Left forelimb (tissue), 1 donor: Measurements from ENCODE around the gene GP9.

Experiments used
- DNase-seq: peaks from one replicate; pipeline ENCODE4 v3.0.0-alpha.2; 2018; ENCODE audit warnings: low spot score

Gene GP9

GRCh38 chr3:129028866-129029265 is 31.7 kb upstream of the GP9 start:
- no peak for DNase-seq

DNA sequence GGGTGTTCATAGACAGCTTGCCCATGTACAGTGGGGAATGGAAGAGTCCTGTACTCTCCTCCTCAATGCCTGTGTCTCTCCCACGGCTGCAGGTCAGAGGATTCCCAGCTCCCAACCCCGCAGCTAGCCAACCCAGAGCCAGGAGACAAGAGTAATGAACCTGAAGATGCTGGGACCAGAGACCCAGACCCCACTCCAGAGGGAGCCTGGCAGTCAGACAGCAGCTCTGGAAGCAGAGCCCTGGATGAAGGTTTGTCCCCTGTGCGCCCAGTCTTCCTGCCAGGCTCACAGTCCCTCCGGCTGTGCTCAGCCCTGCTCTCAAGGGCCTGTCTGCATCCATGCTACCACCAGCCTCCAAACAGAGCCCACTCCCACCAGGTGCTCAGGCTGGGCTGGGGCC is 30.0 kb upstream of the GP9 start:
- DNase-seq = no peak

- no peak for DNase-seq
Measured at GRCh38 chr3:129031476-129032215, 28.9 kb upstream of the GP9 start.

DNA sequence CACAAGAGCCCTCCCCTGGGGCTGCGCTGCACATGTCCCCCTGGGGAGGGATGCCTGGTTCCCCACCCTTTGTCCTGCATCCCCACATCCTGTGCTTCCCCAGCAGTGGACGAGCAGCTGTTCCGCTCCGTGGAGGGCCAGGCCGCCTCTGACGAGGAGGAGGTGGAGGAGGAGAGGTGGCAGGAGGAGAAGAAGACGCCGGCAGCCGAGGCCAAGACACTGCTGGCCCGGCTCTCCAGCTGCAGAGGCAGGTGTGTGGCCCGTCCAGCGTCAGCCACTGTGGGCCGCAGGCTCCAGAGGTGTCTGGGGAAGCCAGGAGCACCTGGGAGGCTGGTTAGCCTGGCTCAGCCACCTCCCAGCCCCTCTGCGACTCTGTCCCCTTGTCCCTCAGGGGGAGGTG is 27.9 kb upstream of the GP9 start:
- no peak for DNase-seq

GRCh38 chr3:129033151-129033550 is 27.4 kb upstream of the GP9 start:
- no peak for DNase-seq

DNA sequence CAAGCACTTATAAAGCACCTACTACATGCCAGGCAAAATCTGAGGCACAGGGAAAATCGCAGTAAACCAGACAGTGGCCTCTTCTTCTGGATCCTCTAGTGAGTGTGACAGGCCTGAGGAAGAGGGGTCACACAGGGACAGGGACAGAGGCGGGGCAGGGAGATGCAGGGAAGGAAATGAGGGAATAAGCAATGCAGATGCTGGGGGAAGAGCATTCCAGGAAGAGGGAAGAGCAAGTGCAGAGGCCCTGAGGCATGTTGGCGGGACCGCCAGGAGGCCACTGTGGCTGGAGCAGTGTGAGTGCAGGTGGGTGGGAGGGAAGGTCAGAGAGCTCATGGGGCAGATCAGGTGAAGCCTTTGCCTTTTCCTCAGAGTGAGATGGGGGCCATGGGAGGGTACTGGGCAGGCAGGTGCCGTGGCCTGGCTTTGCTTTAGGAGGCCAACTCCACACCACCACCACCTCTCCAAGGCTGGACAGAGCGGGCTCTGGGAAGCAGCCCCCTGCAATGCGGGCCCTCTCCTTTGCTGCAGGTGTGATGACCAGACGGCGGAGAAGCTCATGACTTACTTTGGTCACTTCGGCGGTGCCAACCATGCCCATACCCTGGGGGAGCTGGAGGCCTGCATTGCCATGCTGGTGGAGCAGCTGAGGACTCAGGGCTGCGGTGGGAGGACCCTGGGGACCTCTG is 26.8 kb upstream of the GP9 start:
- DNase-seq = no peak

- DNase-seq = no peak
Measured at GRCh38 chr3:129034642-129035041, 25.9 kb upstream of the GP9 start.

- DNase-seq = no peak
Measured at GRCh38 chr3:129035360-129036221, 25.0 kb upstream of the GP9 start.

- no peak for DNase-seq
Measured at GRCh38 chr3:129036222-129037092, 24.1 kb upstream of the GP9 start.

GRCh38 chr3:129037093-129037419 is 23.5 kb upstream of the GP9 start:
- no peak for DNase-seq

- no peak for DNase-seq
Measured at GRCh38 chr3:129038121-129038855, 22.3 kb upstream of the GP9 start.

DNA sequence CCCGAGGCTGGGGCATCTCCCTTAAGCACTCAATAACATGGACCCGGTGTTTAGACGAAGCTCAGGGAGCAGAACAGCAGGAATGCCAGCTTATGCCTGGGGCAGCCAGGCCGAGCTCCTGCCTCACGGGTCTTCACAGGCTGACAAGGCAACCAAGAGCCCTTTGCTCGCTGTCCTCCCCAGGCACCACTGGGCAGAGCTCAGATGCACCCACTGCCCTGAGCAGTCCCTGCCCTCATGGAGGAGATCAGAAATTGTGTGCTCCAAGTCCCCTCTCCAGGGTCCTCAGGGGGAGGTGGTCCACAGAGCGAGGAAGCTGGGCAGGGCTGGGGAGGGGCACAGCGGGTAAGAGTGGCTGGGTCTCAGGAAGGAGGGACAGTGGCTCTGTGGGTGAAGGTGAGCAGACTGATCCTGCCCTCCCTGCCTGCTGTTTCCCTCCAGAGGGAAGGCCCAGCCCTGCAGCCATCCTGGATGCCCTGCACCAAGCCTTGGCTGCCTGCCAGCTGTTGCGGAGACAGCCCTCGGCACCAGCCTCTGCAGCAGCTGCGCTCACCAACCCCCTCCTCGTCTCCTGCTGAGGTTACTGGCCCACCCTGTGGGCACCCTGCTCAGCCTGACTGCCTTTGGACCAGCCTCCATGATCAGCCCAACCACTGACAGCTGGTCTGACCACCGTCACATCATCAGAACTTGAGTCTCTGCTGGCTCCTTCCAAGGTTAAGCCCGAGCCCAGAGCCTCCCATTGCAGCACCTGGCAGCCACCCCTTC is 21.1 kb upstream of the GP9 start:
- no peak for DNase-seq

DNA sequence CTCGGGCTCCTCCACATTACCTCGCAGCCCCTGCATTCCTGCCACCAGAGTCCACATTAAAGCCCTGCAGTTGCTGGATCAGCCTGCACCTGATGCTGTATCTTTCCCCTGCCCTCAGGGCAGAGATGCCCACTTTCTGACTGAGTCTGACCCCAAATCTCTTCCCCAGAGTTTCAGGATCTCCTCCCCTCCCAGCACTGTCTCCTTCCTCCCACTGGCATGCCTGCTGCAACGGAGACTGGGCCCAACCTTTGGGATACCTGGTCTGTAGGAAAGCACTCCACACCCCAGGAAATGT is 20.6 kb upstream of the GP9 start:
- DNase-seq = no peak

DNA sequence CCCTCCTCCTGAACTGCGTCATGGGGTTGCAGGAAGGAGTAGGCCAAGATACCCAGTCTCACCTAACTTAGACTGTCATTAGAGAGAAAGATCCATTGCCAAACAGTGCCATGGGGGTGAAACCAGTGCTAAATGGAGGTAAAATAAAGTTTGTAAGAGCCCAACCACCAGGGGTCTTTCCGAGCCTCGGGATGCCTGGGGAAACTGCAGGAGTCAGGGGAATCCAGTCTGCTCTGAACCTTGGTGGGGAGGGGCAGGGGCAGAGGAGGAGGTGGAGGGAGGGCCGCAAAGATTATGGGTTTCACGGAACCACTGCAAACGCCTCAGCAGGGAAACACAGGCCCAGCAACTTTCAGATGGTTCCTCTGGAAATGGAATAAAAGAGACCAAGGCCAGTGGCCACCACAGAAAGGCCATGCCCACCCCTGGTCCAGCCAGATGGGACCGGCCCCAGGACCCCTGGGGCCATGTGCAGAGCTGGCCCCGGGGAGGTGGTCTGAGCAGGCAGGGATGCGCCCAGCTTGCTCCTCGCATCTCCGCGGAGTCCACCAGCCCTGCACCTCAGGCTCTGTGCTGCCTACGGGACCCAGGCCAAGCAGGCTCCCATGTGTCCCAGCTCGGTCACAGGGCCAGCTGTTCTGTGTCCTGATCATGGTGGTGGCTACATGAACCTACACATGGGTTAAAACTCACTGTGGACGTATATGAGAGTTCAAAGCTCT is 19.8 kb upstream of the GP9 start:
- DNase-seq = no peak

DNA sequence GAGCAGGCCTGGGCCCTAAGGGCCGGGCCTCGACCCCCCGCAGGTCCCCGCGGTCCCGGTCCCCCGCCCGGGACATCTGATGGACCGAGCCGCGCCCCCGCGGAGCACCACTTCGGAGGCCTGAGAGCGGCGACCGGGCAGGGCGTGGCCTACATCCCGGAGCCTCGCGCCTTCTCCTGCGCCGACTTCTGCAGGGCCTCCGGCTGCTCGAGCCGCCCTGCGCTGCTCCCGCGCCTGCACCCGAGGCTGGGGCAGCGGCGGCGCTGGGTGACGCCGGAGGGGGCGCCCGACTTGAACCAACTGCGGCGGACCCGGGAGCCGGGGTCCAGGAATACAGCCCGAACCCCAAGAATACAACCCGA is 14.9 kb upstream of the GP9 start:
- no peak for DNase-seq

- DNase-seq = no peak
Measured at GRCh38 chr3:129046037-129046731, 14.4 kb upstream of the GP9 start.

GRCh38 chr3:129046732-129047552 is 13.6 kb upstream of the GP9 start:
- no peak for DNase-seq

- DNase-seq = no peak
Measured at GRCh38 chr3:129047553-129047839, 13.1 kb upstream of the GP9 start.
